HepG2 (cell line): ENCODE data around the gene CAPN10. TPM values are rescaled to one million over a fixed set of nuclear protein-coding genes. Genes with fewer than 3 reads are reported as not detected.

Experiments
- ATAC-seq: fragments of 200-7000 bp; cut with Tn5 transposase; 3 replicates; pipeline ENCODE4 v1.9.1; 2020; ENCODE audit warnings: mild to moderate bottlenecking, moderate library complexity
- BruUV-seq: library from RNA; stranded (reverse); fragments of 400-500 nt; replicated peaks from 2 replicates; lab custom pipeline; 2021; lab: Mats Ljungman, UMichigan
- CTCF ChIA-PET: fragments of 300-600 bp; formaldehyde crosslinking; extraction: SDS; loops from one replicate; lab custom pipeline; 2021; ENCODE audit warnings: low total read pairs, inconsistent platforms, low intra/inter-chr PET ratio; lab: Yijun Ruan, JAX
- POLR2A ChIA-PET: fragments of 350-600 bp; sonication (Branson Sonifier 250); formaldehyde crosslinking; loops from one replicate; lab custom pipeline; 2020; ENCODE audit warnings: antibody characterized with exemption, inconsistent platforms; lab: Yijun Ruan, JAX
- DNase-seq: peaks from one replicate; pipeline ENCODE4 v3.0.0-alpha.2; 2015; ENCODE audit warnings: low spot score
- FAIRE-seq: peaks from 3 replicates; lab custom pipeline; 2011; peaks lifted over from hg19 to GRCh38; lab: Jason Lieb, UNC
- H2AFZ ChIP-seq: one replicate; pipeline ENCODE4 v1.6.1; 2011; ENCODE audit warnings: low read length, inconsistent platforms
- H3K27ac ChIP-seq: fragments of 300-600 bp; 3 replicates; pipeline ENCODE4 v1.8.0; 2011; ENCODE audit warnings: mixed run types, mild to moderate bottlenecking, mixed read lengths, low read length, inconsistent platforms; ENCODE audit not compliant: insufficient read depth; ENCODE audit errors: extremely low read length
- H3K27me3 ChIP-seq, 2 experiments: fragments of 200-600 bp in 1 of 2; 2 replicates in 1 of 2; 3 replicates in 1 of 2; pipeline versions ENCODE4 v1.6.0 to v1.8.0; 2011; ENCODE audit warnings: low read length in 2 of 2, mild to moderate bottlenecking in 2 of 2, moderate library complexity in 2 of 2, inconsistent platforms in 1 of 2; ENCODE audit not compliant: insufficient read depth in 2 of 2, control insufficient read depth in 1 of 2
- H3K36me3 ChIP-seq, 2 experiments: fragments of 200-600 bp in 1 of 2; replicated peaks in 1 of 2; 2 replicates in 1 of 2; 3 replicates in 1 of 2; pipeline versions ENCODE4 v1.5.1 to v1.8.0; 2011; ENCODE audit warnings: low read length in 2 of 2, inconsistent platforms in 1 of 2; ENCODE audit not compliant: insufficient read depth in 2 of 2, control insufficient read depth in 1 of 2
- H3K4me1 ChIP-seq: 2 replicates; pipeline ENCODE4 v1.5.1; 2012; ENCODE audit warnings: low read length, inconsistent platforms; ENCODE audit not compliant: insufficient read depth
- H3K4me2 ChIP-seq: 2 replicates; pipeline ENCODE4 v1.6.0; 2011; ENCODE audit warnings: low read depth, low read length, inconsistent platforms
- H3K4me3 ChIP-seq, 3 experiments: fragments of 200-600 bp in 1 of 3; sonication (generic), shearing (Covaris generic) in 1 of 3; replicated peaks in 1 of 3; 2 replicates each; pipeline ENCODE4 v1.5.1; 2011 to 2016; ENCODE audit warnings: low read length in 3 of 3, inconsistent platforms in 2 of 3, low read depth in 2 of 3, mild to moderate bottlenecking in 2 of 3, control low read depth in 1 of 3, mixed read lengths in 1 of 3; ENCODE audit not compliant: insufficient read depth in 1 of 3
- H3K79me2 ChIP-seq: one replicate; pipeline ENCODE4 v1.6.1; 2011; ENCODE audit warnings: low read length, inconsistent platforms; ENCODE audit not compliant: insufficient read depth
- H3K9ac ChIP-seq: 2 replicates; pipeline ENCODE4 v1.6.0; 2011; ENCODE audit warnings: mild to moderate bottlenecking, low read depth, low read length, inconsistent platforms; ENCODE audit not compliant: insufficient read depth
- H3K9me3 ChIP-seq: 2 replicates; pipeline ENCODE4 v1.5.1; 2012; ENCODE audit warnings: mild to moderate bottlenecking, low read length
- H4K20me1 ChIP-seq: 2 replicates; pipeline ENCODE4 v1.6.0; 2011; ENCODE audit warnings: inconsistent platforms, mild to moderate bottlenecking, low read length, moderate library complexity; ENCODE audit not compliant: insufficient read depth
- ARNTL ChIP-seq: sonication (generic); formaldehyde crosslinking; IDR thresholded peaks from 2 replicates; pipeline ENCODE4 v1.4.0; 2020; ENCODE audit warnings: mild to moderate bottlenecking, missing genetic modification reagents
- ATF7-NPFF ChIP-seq: sonication (generic); formaldehyde crosslinking; IDR thresholded peaks from 2 replicates; pipeline ENCODE4 v1.8.1; 2023; ENCODE audit warnings: mild to moderate bottlenecking, low read depth, missing genetic modification reagents, moderate library complexity
- HNRNPH1 ChIP-seq: fragments of 200-400 bp; formaldehyde crosslinking; optimal IDR thresholded peaks from 2 replicates; pipeline ENCODE3; 2017; ENCODE audit warnings: mild to moderate bottlenecking, low read depth, low read length
- HNRNPUL1 ChIP-seq: fragments of 200-400 bp; formaldehyde crosslinking; IDR thresholded peaks from 2 replicates; pipeline ENCODE4 v1.6.1; 2017; ENCODE audit warnings: low read depth, mild to moderate bottlenecking, low read length, moderate library complexity
- MED1 ChIP-seq: sonication (generic); formaldehyde crosslinking; IDR thresholded peaks from 2 replicates; pipeline ENCODE4 v1.4.0; 2020; ENCODE audit warnings: missing genetic modification reagents
- PRMT3 ChIP-seq: sonication (generic); formaldehyde crosslinking; IDR thresholded peaks from 2 replicates; pipeline ENCODE4 v1.8.1; 2022; ENCODE audit warnings: low read depth, mild to moderate bottlenecking, moderate library complexity, missing genetic modification reagents, borderline replicate concordance
- REST ChIP-seq, 2 experiments: IDR thresholded peaks; 2 replicates each; pipeline ENCODE4 v1.6.1; 2011 to 2012; ENCODE audit warnings: low read length in 2 of 2, borderline replicate concordance in 1 of 2, low read depth in 1 of 2, mild to moderate bottlenecking in 1 of 2, moderate library complexity in 1 of 2
- SNRNP70 ChIP-seq: fragments of 200-400 bp; formaldehyde crosslinking; IDR thresholded peaks from 2 replicates; pipeline ENCODE4 v1.6.1; 2017; ENCODE audit warnings: mild to moderate bottlenecking, low read depth, low read length, moderate library complexity
- SPEN ChIP-seq: sonication (generic); formaldehyde crosslinking; IDR thresholded peaks from 2 replicates; pipeline ENCODE4 v1.5.1; 2020; ENCODE audit warnings: low read depth, mild to moderate bottlenecking, missing genetic modification reagents
- ZBTB38 ChIP-seq: sonication (generic); formaldehyde crosslinking; IDR thresholded peaks from 2 replicates; pipeline ENCODE4 v1.5.1; 2020; ENCODE audit warnings: mild to moderate bottlenecking, missing genetic modification reagents
- ZNF160 ChIP-seq: sonication (generic); formaldehyde crosslinking; IDR thresholded peaks from 2 replicates; pipeline ENCODE4 v1.8.0; 2022; ENCODE audit warnings: mild to moderate bottlenecking, inconsistent platforms, missing genetic modification reagents
- ZNF235 ChIP-seq: sonication (generic); formaldehyde crosslinking; IDR thresholded peaks from 2 replicates; pipeline ENCODE4 v1.8.1; 2023; ENCODE audit warnings: mild to moderate bottlenecking, missing genetic modification reagents, borderline replicate concordance
- ZNF331 ChIP-seq: sonication (generic); formaldehyde crosslinking; IDR thresholded peaks from 2 replicates; pipeline ENCODE4 v1.4.0; 2020; ENCODE audit warnings: missing genetic modification reagents
- ZNF777 ChIP-seq: sonication (generic); formaldehyde crosslinking; IDR thresholded peaks from 2 replicates; pipeline ENCODE4 v1.4.0; 2020; ENCODE audit warnings: missing genetic modification reagents
- WGBS: methylation state at CpG from one replicate; pipeline ENCODE4 v1.1.6; 2017; ENCODE audit warnings: low lambda C conversion rate; 5-methylcytosine and 5-hydroxymethylcytosine counted together
- in situ Hi-C: cut with HindIII; loops from 2 replicates; pipeline ENCODE4 v1.10.0; 2017; ENCODE audit warnings: low pct_unique_long_range_greater_than_20kb; ENCODE audit not compliant: extremely low pct_ligation_motif_present
- intact Hi-C: fragments of 100-400 bp; cut with micrococcal nuclease; formaldehyde crosslinking; loops from one replicate; pipeline ENCODE4 v1.10.0; 2022; ENCODE audit not compliant: unreplicated experiment
- polyA plus RNA-seq, 8 experiments: library from polyadenylated mRNA; depleted of rRNA in 3 of 8; stranded (reverse) in 7 of 8; unstranded in 1 of 8; fragments of >200 nt; fragmentation: Illumina TruSeq in 4 of 8; extraction: Trizol in 4 of 8; gene quantifications; 2 replicates each; pipeline versions ENCODE4 v1.2.1 to v1.2.3, GENCODE V29; 2011 to 2016; ENCODE audit warnings: low read depth in 4 of 8, missing spikeins in 1 of 8, mixed read lengths in 1 of 8; ENCODE audit not compliant: insufficient read depth in 1 of 8
- total RNA-seq, 5 experiments: library from RNA; depleted of rRNA; stranded (reverse); fragments of >200 nt; fragmentation: Illumina TruSeq; extraction: Trizol; gene quantifications; 2 replicates each; pipeline ENCODE4 v1.2.3, GENCODE V29; 2016; ENCODE audit warnings: low read depth in 1 of 5
- TF ChIP-seq, protein P1 (sequence below): sonication (generic); formaldehyde crosslinking; IDR thresholded peaks from 2 replicates; pipeline ENCODE4 v1.4.0; 2020; ENCODE audit warnings: missing genetic modification reagents, borderline replicate concordance

CAPN10 gene
- total and polyA plus RNA-seq, 2 of the 13 experiments (the other 11 are each of a cell fraction or from before 2014, with no cell fraction given), result 27.6 to 32.4 TPM

DNA sequence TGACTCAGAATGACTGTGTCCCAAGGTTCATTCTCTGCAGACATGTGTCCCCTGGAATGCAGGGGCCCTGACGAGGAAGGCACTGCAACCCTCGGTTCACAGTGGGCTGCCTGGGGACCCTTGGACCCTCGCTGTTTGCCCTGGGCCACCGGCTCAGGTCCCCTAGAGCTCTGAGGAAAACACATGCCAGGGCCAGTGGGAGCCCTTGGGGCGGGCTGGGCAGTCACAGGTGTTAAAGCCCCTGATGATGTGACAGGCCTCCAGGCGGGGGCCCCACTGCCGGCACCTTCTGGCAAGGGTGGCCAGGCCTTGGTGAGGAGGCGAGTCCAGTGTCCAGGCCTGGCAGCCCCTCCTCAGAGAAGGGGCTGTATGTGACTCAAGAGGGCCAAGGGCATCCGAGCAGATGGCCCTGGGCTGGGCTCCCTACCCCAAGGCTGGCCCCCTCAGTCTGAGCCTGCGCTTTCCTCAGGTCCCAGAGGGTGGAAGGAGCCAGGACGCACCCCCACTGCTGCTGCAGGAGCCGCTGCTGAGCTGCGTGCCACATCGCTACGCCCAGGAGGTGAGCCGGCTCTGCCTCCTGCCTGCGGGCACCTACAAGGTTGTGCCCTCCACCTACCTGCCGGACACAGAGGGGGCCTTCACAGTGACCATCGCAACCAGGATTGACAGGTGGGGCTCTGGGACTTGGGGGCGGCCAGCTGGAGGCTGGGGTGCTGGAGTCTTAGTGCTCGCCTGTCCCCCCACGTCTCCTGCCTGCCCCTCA lies 11.1 kb downstream of the CAPN10 start (continued):
- TF ChIP-seq SNRNP70, result no peak
- TF ChIP-seq HNRNPUL1, result no peak
- peak; percentile 68; the same call in 1 of the 2 replicates for TF ChIP-seq ZNF331 (CRISPR knock-in tag)
- 0 out of 2 replicates have a peak, but pooled peaks have one; percentile 52 for TF ChIP-seq ARNTL (CRISPR knock-in tag)
- TF ChIP-seq MED1 (CRISPR knock-in tag), result peak; percentile 80
- TF ChIP-seq PRMT3, result no peak
- TF ChIP-seq, protein P1, sequence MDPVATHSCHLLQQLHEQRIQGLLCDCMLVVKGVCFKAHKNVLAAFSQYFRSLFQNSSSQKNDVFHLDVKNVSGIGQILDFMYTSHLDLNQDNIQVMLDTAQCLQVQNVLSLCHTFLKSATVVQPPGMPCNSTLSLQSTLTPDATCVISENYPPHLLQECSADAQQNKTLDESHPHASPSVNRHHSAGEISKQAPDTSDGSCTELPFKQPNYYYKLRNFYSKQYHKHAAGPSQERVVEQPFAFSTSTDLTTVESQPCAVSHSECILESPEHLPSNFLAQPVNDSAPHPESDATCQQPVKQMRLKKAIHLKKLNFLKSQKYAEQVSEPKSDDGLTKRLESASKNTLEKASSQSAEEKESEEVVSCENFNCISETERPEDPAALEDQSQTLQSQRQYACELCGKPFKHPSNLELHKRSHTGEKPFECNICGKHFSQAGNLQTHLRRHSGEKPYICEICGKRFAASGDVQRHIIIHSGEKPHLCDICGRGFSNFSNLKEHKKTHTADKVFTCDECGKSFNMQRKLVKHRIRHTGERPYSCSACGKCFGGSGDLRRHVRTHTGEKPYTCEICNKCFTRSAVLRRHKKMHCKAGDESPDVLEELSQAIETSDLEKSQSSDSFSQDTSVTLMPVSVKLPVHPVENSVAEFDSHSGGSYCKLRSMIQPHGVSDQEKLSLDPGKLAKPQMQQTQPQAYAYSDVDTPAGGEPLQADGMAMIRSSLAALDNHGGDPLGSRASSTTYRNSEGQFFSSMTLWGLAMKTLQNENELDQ (CRISPR knock-in tag), result no peak
- no peak for TF ChIP-seq ZNF777
- TF ChIP-seq SPEN, result 0 out of 2 replicates have a peak, but pooled peaks have one; percentile 52
- TF ChIP-seq, all 625 proteins: peak for 121

DNA sequence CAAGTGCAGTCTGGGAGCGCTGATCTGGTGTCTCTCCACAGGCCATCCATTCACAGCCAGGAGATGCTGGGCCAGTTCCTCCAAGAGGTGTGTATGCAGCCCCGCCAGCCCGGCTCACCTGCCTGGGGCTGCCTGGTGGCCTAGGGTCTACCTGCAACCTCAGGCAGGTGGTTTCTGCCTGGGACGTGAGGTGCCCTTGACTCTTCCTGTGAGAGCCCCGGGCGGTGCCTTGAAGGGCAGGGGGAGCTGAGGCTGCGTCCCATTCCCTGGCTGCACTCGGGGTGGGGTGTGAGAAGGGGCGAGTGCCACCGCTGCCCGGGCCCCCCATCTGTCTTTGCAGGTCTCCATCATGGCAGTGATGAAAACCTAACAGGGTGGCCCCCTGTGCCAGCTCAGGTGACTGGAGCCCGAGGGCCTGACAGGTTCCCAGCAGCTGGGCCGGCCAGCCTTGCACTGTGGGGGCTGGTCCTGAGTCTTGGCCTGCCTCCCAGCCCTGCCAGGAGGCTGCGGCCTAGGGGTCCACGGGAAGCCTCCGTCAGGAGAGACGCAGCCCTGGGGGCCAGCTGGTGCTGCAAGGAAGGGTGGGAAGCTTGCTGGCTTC lies 11.9 kb downstream of the CAPN10 start:
- WGBS, result 100% methylated on average over 11 of the region's 17 CpGs
- peaks cover 6 to 8% of the 10 kb centered on the region in 2 experiments; a peak in 3 of 5 replicates for H3K36me3 ChIP-seq
- FAIRE-seq, result no peak
- peak overlapping the region; percentile 66; the same call in 1 of the 2 replicates for H3K9ac ChIP-seq
- no peak for DNase-seq
- ChIA-PET CTCF (no interaction called here), POLR2A (interaction anchor here (2.7 kb wide), 1 partner anchor 12 kb away, joined by 22 read pairs; the partner anchor contains the start of gene CAPN10)
- in situ Hi-C loops, result no loop called here
- no peaks in the 10 kb centered on the region for H3K27me3 ChIP-seq
- H3K4me2 ChIP-seq, result no peak overlapping the region
- no peaks in the 10 kb centered on the region for H3K9me3 ChIP-seq
- H3K27ac ChIP-seq, result peak overlapping the region; percentile 94
- H3K79me2 ChIP-seq, result peaks cover 3% of the 10 kb centered on the region
- no peak for ATAC-seq
- H4K20me1 ChIP-seq, result no peaks in the 10 kb centered on the region
- TF ChIP-seq REST (IDR thresholded peaks at IDR 0.05; ENCODE audit: borderline replicate concordance in 1 of 2, low read depth in 1 of 2, low read length in 2 of 2) (no peak), ATF7-NPFF (CRISPR knock-in tag) (no peak), ZNF160 (CRISPR knock-in tag) (no peak), HNRNPH1 (no peak), ZBTB38 (CRISPR knock-in tag) (no peak), ZNF235 (CRISPR knock-in tag) (no peak)
- TF ChIP-seq, all 625 proteins: peak for 0
- H3K4me1 ChIP-seq, result peaks cover 45% of the 10 kb centered on the region
- H2AFZ ChIP-seq, result no peak overlapping the region
- BruUV-seq, result no TSS peak
- no peak overlapping the region for H3K4me3 ChIP-seq
- intact Hi-C loops, result no loop called here
